Measurements from ENCODE around the gene PDE3A. TPM values are rescaled to one million over a fixed set of nuclear protein-coding genes. Genes with fewer than 3 reads are reported as not detected.
A peak's percentile ranks its signal among the peaks of the same experiment; 100 is the strongest.

PDE3A gene
- total RNA-seq, 2 donors from 2014 or later: 80.7 to 127 TPM

GRCh38 chr12:20390846-20391245 lies 22.5 kb downstream of the PDE3A start:
- Histone ChIP-seq H3K4me1 (peaks cover 0 to 18% of the 10 kb centered on the region in 2 donors), H3K27ac (peak overlapping the region; percentile 67 to 76), H3K4me3 (peak overlapping the region in 1 of 2 donors; percentile 9), H3K9me3 (no peaks in the 10 kb centered on the region), H3K27me3 (no peaks in the 10 kb centered on the region), H3K36me3 (no peaks in the 10 kb centered on the region)
- no peak for TF ChIP-seq CTCF (IDR thresholded peaks at IDR 0.05)
- DNase-seq (ENCODE audit: low spot score): no peak

- no peak for TF ChIP-seq CTCF (IDR thresholded peaks at IDR 0.05)
- no peaks in the 10 kb centered on the region for H3K9me3 ChIP-seq
- no peaks in the 10 kb centered on the region for H3K27me3 ChIP-seq
- H3K4me1 ChIP-seq: peaks cover 0 to 18% of the 10 kb centered on the region in 2 donors
- H3K27ac ChIP-seq: peak overlapping the region in 1 of 2 donors; percentile 40
- H3K4me3 ChIP-seq: no peak overlapping the region
- H3K36me3 ChIP-seq: no peaks in the 10 kb centered on the region
- no peak for DNase-seq (ENCODE audit: low spot score)
These were observed 24.0 kb downstream of the PDE3A start for GRCh38 chr12:20392339-20392738.

- H3K36me3 ChIP-seq: no peaks in the 10 kb centered on the region
- no peak for DNase-seq (ENCODE audit: low spot score)
- no peak overlapping the region for H3K4me3 ChIP-seq
- H3K27me3 ChIP-seq: no peaks in the 10 kb centered on the region
- TF ChIP-seq CTCF (IDR thresholded peaks at IDR 0.05): no peak
- peak overlapping the region; percentile 9 to 78 for H3K27ac ChIP-seq
- peaks cover 0 to 24% of the 10 kb centered on the region in 2 donors for H3K4me1 ChIP-seq
- no peaks in the 10 kb centered on the region for H3K9me3 ChIP-seq
These were observed 25.4 kb downstream of the PDE3A start for GRCh38 chr12:20393707-20394106.

- peak overlapping the region; percentile 57 to 78 for H3K27ac ChIP-seq
- no peak for TF ChIP-seq CTCF (IDR thresholded peaks at IDR 0.05)
- peaks cover 0 to 7% of the 10 kb centered on the region in 2 donors for H3K4me1 ChIP-seq
- no peak overlapping the region for H3K4me3 ChIP-seq
- H3K9me3 ChIP-seq: no peaks in the 10 kb centered on the region
- H3K27me3 ChIP-seq: no peaks in the 10 kb centered on the region
- no peak for DNase-seq (ENCODE audit: low spot score)
- no peaks in the 10 kb centered on the region for H3K36me3 ChIP-seq
These were observed 27.6 kb downstream of the PDE3A start for GRCh38 chr12:20395791-20396550.

GRCh38 chr12:20398686-20399085 lies 30.3 kb downstream of the PDE3A start:
- H3K27me3 ChIP-seq: no peaks in the 10 kb centered on the region
- no peaks in the 10 kb centered on the region for H3K9me3 ChIP-seq
- peak overlapping the region; percentile 57 to 78 for H3K27ac ChIP-seq
- peaks cover 0 to 15% of the 10 kb centered on the region in 2 donors for H3K4me1 ChIP-seq
- no peak for TF ChIP-seq CTCF (IDR thresholded peaks at IDR 0.05)
- H3K4me3 ChIP-seq: no peak overlapping the region
- no peaks in the 10 kb centered on the region for H3K36me3 ChIP-seq
- no peak for DNase-seq (ENCODE audit: low spot score)
